ENCODE measurements around the gene ICA1.

DNA sequence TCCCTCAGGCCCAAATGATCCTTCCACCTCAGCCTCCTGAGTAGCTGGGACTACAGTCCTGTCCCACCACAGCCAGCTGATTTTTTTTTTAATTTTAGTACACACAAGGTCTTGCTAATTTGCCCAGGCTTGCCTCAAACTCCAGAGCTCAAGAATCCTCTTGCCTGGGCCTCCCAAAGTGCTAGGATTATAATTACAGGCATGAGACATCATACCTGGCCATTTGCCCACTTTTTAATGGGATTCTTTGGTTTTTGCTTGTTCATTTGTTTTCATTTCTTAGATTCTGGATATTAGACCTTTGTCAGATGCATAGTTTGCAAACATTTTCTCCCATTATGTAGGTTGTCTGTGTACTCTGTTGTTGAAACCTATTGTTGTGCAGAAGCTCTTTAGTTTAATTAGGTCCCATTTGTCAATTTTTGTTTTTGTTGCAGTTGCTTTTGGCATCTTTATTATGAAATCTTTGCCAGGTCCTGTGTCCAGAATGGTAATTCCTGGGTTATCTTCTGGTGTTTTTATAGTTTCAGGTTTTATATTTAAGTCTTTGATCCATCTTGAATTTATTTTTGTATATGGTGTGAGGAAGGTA lies 198.2 kb downstream of the ICA1 start:
- TF ChIP-seq, protein P1, sequence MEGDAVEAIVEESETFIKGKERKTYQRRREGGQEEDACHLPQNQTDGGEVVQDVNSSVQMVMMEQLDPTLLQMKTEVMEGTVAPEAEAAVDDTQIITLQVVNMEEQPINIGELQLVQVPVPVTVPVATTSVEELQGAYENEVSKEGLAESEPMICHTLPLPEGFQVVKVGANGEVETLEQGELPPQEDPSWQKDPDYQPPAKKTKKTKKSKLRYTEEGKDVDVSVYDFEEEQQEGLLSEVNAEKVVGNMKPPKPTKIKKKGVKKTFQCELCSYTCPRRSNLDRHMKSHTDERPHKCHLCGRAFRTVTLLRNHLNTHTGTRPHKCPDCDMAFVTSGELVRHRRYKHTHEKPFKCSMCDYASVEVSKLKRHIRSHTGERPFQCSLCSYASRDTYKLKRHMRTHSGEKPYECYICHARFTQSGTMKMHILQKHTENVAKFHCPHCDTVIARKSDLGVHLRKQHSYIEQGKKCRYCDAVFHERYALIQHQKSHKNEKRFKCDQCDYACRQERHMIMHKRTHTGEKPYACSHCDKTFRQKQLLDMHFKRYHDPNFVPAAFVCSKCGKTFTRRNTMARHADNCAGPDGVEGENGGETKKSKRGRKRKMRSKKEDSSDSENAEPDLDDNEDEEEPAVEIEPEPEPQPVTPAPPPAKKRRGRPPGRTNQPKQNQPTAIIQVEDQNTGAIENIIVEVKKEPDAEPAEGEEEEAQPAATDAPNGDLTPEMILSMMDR (IDR thresholded peaks at IDR 0.05 in 4 of 5, conservative IDR thresholded peaks at IDR 0.05 in 1 of 5) = no peak
- no peak for TF ChIP-seq POLR2A (IDR thresholded peaks at IDR 0.05)

Measured in gastrocnemius medialis (tissue), 4 donors.